ENCODE results near the gene CYP2S1. TPM values are rescaled to one million over a fixed set of nuclear protein-coding genes. Genes with fewer than 3 reads are reported as not detected.

The CYP2S1 gene
- total and polyA plus RNA-seq, 9 of the 15 experiments (the other 6 are each of a cell fraction or from before 2014, with no cell fraction given): 0.07 to 1.9 (median 0.41) TPM

DNA sequence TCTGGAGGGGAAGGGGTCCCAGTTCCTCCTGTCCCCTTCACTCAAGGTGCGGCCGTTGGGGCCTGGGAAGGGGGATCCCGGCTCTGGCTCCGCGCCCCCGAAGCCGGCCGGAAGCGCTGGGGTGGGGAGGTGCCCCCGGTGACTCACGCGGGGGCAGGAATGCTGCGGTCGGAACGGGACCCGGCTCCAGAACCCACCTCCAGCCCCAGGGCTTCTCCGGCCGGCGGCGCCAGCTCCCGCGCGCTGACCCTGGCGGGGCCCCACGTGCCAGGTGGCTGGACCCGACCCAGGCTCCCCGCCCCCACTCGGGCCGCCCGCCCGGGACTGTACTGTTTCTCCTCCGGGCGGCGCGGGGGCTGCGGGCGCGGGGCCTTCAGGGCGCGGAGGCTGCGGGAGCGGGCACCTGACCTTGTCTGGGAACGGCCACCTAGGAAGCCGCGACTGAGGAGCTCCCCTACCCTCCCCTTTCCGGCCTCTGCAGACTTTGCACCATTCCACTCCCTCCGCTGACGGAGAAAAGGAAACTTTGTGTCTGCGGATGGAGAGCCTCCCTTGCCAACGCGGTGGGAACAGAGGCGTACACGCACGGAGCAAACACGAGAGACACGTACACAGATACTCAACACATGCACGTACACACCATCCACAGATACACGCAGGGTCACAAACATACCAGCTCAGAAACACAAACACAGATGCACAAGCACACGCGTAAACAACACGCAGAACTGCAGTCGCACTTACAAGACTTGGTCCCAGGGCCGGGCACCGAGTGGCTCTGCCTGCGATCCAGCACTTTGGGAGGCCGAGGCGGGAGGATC, 33.2 kb downstream of the CYP2S1 start (continued):
- TF ChIP-seq SMAD3 (CRISPR knock-in tag; conservative IDR thresholded peaks at IDR 0.05) (no peak), ZNF668 (CRISPR knock-in tag; IDR thresholded peaks at IDR 0.05) (no peak), MCM2 (IDR thresholded peaks at IDR 0.05; ENCODE audit: low read depth) (no peak), EHMT2 (IDR thresholded peaks at IDR 0.05) (no peak), SIN3A (IDR thresholded peaks at IDR 0.05; ENCODE audit: borderline replicate concordance in 2 of 2, control insufficient read depth in 1 of 2, low read depth in 2 of 2, low read length in 2 of 2) (peak in 1 of 2 experiments; percentile 43; a peak in 1 of 4 replicates), ZNF717 (CRISPR knock-in tag; IDR thresholded peaks at IDR 0.05) (no peak), IRF2 (CRISPR knock-in tag; IDR thresholded peaks at IDR 0.05) (no peak), ZNF197 (CRISPR knock-in tag; IDR thresholded peaks at IDR 0.05; ENCODE audit: low read depth) (no peak), CAMTA2 (CRISPR knock-in tag; conservative IDR thresholded peaks at IDR 0.05) (no peak), KAT7 (CRISPR knock-in tag; IDR thresholded peaks at IDR 0.05; ENCODE audit: borderline replicate concordance) (no peak), EWSR1 (IDR thresholded peaks at IDR 0.05; ENCODE audit: borderline replicate concordance, low read depth, partially characterized antibody) (no peak), ARID1B (IDR thresholded peaks at IDR 0.05) (peak; percentile 77), MYNN (IDR thresholded peaks at IDR 0.05) (no peak), MYNN (CRISPR knock-in tag; IDR thresholded peaks at IDR 0.05) (no peak), POLR3G (IDR thresholded peaks at IDR 0.05; ENCODE audit: extremely low read depth, insufficient read length, insufficient replicate concordance) (no peak), FOXM1 (IDR thresholded peaks at IDR 0.05; ENCODE audit: low read depth) (no peak), FOXM1 (CRISPR knock-in tag; IDR thresholded peaks at IDR 0.05; ENCODE audit: low read depth) (peak; percentile 85; the same call in 1 of the 2 replicates)
- TF ChIP-seq, protein P1, sequence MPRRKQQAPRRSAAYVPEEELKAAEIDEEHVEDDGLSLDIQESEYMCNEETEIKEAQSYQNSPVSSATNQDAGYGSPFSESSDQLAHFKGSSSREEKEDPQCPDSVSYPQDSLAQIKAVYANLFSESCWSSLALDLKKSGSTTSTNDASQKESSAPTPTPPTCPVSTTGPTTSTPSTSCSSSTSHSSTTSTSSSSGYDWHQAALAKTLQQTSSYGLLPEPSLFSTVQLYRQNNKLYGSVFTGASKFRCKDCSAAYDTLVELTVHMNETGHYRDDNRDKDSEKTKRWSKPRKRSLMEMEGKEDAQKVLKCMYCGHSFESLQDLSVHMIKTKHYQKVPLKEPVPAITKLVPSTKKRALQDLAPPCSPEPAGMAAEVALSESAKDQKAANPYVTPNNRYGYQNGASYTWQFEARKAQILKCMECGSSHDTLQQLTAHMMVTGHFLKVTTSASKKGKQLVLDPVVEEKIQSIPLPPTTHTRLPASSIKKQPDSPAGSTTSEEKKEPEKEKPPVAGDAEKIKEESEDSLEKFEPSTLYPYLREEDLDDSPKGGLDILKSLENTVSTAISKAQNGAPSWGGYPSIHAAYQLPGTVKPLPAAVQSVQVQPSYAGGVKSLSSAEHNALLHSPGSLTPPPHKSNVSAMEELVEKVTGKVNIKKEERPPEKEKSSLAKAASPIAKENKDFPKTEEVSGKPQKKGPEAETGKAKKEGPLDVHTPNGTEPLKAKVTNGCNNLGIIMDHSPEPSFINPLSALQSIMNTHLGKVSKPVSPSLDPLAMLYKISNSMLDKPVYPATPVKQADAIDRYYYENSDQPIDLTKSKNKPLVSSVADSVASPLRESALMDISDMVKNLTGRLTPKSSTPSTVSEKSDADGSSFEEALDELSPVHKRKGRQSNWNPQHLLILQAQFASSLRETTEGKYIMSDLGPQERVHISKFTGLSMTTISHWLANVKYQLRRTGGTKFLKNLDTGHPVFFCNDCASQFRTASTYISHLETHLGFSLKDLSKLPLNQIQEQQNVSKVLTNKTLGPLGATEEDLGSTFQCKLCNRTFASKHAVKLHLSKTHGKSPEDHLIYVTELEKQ (CRISPR knock-in tag; IDR thresholded peaks at IDR 0.05): no peak
- TF ChIP-seq, protein P2, sequence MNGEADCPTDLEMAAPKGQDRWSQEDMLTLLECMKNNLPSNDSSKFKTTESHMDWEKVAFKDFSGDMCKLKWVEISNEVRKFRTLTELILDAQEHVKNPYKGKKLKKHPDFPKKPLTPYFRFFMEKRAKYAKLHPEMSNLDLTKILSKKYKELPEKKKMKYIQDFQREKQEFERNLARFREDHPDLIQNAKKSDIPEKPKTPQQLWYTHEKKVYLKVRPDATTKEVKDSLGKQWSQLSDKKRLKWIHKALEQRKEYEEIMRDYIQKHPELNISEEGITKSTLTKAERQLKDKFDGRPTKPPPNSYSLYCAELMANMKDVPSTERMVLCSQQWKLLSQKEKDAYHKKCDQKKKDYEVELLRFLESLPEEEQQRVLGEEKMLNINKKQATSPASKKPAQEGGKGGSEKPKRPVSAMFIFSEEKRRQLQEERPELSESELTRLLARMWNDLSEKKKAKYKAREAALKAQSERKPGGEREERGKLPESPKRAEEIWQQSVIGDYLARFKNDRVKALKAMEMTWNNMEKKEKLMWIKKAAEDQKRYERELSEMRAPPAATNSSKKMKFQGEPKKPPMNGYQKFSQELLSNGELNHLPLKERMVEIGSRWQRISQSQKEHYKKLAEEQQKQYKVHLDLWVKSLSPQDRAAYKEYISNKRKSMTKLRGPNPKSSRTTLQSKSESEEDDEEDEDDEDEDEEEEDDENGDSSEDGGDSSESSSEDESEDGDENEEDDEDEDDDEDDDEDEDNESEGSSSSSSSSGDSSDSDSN (IDR thresholded peaks at IDR 0.05; ENCODE audit: borderline replicate concordance in 1 of 2, low read depth in 2 of 2, low read length in 2 of 2): no peak
- TF ChIP-seq, protein P3, sequence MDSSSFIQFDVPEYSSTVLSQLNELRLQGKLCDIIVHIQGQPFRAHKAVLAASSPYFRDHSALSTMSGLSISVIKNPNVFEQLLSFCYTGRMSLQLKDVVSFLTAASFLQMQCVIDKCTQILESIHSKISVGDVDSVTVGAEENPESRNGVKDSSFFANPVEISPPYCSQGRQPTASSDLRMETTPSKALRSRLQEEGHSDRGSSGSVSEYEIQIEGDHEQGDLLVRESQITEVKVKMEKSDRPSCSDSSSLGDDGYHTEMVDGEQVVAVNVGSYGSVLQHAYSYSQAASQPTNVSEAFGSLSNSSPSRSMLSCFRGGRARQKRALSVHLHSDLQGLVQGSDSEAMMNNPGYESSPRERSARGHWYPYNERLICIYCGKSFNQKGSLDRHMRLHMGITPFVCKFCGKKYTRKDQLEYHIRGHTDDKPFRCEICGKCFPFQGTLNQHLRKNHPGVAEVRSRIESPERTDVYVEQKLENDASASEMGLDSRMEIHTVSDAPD (CRISPR knock-in tag; IDR thresholded peaks at IDR 0.05): no peak
- TF ChIP-seq, protein P4, sequence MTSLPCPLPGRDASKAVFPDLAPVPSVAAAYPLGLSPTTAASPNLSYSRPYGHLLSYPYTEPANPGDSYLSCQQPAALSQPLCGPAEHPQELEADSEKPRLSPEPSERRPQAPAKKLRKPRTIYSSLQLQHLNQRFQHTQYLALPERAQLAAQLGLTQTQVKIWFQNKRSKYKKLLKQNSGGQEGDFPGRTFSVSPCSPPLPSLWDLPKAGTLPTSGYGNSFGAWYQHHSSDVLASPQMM (CRISPR knock-in tag; IDR thresholded peaks at IDR 0.05): no peak
